Peyer's patch (tissue), 4 donors: Measurements from ENCODE around the gene PALMD. TPM values are rescaled to one million over a fixed set of nuclear protein-coding genes. Genes with fewer than 3 reads are reported as not detected.

Experiments used
- DNase-seq, 3 donors: peaks; one replicate each; pipeline ENCODE4 v3.0.0-alpha.2; 2017 to 2019
- H3K27ac ChIP-seq, 4 donors: fragments of 200-600 bp; sonication (generic); one replicate each; pipeline ENCODE4 v1.5.1; 2016 to 2019
- H3K27me3 ChIP-seq, 2 donors: fragments of 200-600 bp; sonication (generic); one replicate each; pipeline ENCODE4 v1.5.1; 2019
- H3K36me3 ChIP-seq, 3 donors: fragments of 200-600 bp; sonication (generic); one replicate each; pipeline ENCODE4 v1.5.1; 2016 to 2019
- H3K4me1 ChIP-seq, 4 donors: fragments of 200-600 bp; sonication (generic); one replicate each; pipeline ENCODE4 v1.5.1; 2016 to 2019
- H3K4me3 ChIP-seq, 4 donors: fragments of 200-600 bp; sonication (generic); 1 replicate in 3 of 4; 2 replicates in 1 of 4; pipeline ENCODE4 v1.5.1; 2016 to 2019; ENCODE audit warnings: mild to moderate bottlenecking in 1 of 4
- H3K9me3 ChIP-seq, 4 donors: fragments of 200-600 bp; sonication (generic); one replicate each; pipeline ENCODE4 v1.5.1; 2016 to 2019; ENCODE audit warnings: mild to moderate bottlenecking in 1 of 4
- CTCF ChIP-seq, 6 experiments: fragments of 450-650 bp in 4 of 6; fragments of 200-600 bp in 2 of 6; sonication (generic) in 1 of 6; IDR thresholded peaks; one replicate each; pipeline ENCODE4 v1.5.1; 2017 to 2019; ENCODE audit warnings: antibody characterized with exemption in 6 of 6, mild to moderate bottlenecking in 3 of 6, moderate library complexity in 1 of 6
- POLR2A ChIP-seq, 2 donors: fragments of 450-650 bp; IDR thresholded peaks; one replicate each; pipeline ENCODE4 v1.5.1; 2017; ENCODE audit warnings: antibody characterized with exemption in 2 of 2, mild to moderate bottlenecking in 2 of 2, moderate library complexity in 2 of 2
- total RNA-seq, 4 donors: library from RNA; depleted of rRNA; stranded (reverse); fragments of >200 nt; gene quantifications; one replicate each; pipeline ENCODE4 v1.1.0, GENCODE V29; 2016

Gene PALMD
- total RNA-seq, 4 donors from 2014 or later: 4.0 to 13.2 (median 5.9) TPM

- Histone ChIP-seq H3K27me3 (no peaks in the 10 kb centered on the region), H3K4me3 (no peak overlapping the region), H3K4me1 (no peaks in the 10 kb centered on the region), H3K27ac (no peak overlapping the region), H3K36me3 (no peaks in the 10 kb centered on the region), H3K9me3 (no peaks in the 10 kb centered on the region)
- no peak for TF ChIP-seq POLR2A (IDR thresholded peaks at IDR 0.05)
- no peak for DNase-seq
Observed at GRCh38 chr1:99601709-99602403, 44.1 kb upstream of the PALMD start.

- TF ChIP-seq POLR2A (IDR thresholded peaks at IDR 0.05) (no peak), CTCF (IDR thresholded peaks at IDR 0.05) (no peak)
- Histone ChIP-seq H3K27ac (no peak overlapping the region), H3K4me1 (no peaks in the 10 kb centered on the region), H3K36me3 (no peaks in the 10 kb centered on the region), H3K9me3 (no peaks in the 10 kb centered on the region), H3K27me3 (no peaks in the 10 kb centered on the region), H3K4me3 (no peak overlapping the region)
- no peak for DNase-seq
Observed at GRCh38 chr1:99602404-99602969, 43.4 kb upstream of the PALMD start.

- H3K27ac ChIP-seq: no peak overlapping the region
Observed at GRCh38 chr1:99603699-99604560, 42.0 kb upstream of the PALMD start.

GRCh38 chr1:99606306-99606705 is 39.6 kb upstream of the PALMD start:
- no peaks in the 10 kb centered on the region for H3K4me1 ChIP-seq
- no peak overlapping the region for H3K27ac ChIP-seq
- H3K36me3 ChIP-seq: no peaks in the 10 kb centered on the region
- H3K9me3 ChIP-seq: no peaks in the 10 kb centered on the region
- H3K4me3 ChIP-seq: no peak overlapping the region
- no peak for DNase-seq
- TF ChIP-seq CTCF (IDR thresholded peaks at IDR 0.05): no peak
- TF ChIP-seq POLR2A (IDR thresholded peaks at IDR 0.05): no peak
- no peaks in the 10 kb centered on the region for H3K27me3 ChIP-seq

More at GRCh38 chr1:99603699-99604560, 42.0 kb upstream of the PALMD start:
- no peaks in the 10 kb centered on the region for H3K36me3 ChIP-seq
- no peaks in the 10 kb centered on the region for H3K27me3 ChIP-seq
- no peaks in the 10 kb centered on the region for H3K9me3 ChIP-seq
- H3K4me3 ChIP-seq: no peak overlapping the region
- no peaks in the 10 kb centered on the region for H3K4me1 ChIP-seq
- TF ChIP-seq CTCF (IDR thresholded peaks at IDR 0.05): no peak
- no peak for TF ChIP-seq POLR2A (IDR thresholded peaks at IDR 0.05)
- DNase-seq: no peak

- Histone ChIP-seq H3K4me3 (no peak overlapping the region), H3K36me3 (no peaks in the 10 kb centered on the region), H3K27me3 (no peaks in the 10 kb centered on the region), H3K27ac (no peak overlapping the region), H3K4me1 (no peaks in the 10 kb centered on the region), H3K9me3 (no peaks in the 10 kb centered on the region)
- TF ChIP-seq POLR2A (IDR thresholded peaks at IDR 0.05): no peak
- TF ChIP-seq CTCF (IDR thresholded peaks at IDR 0.05): no peak
- no peak for DNase-seq
Observed at GRCh38 chr1:99607590-99607989, 38.3 kb upstream of the PALMD start.

GRCh38 chr1:99608058-99608457 is 37.9 kb upstream of the PALMD start:
- TF ChIP-seq CTCF (IDR thresholded peaks at IDR 0.05): no peak
- no peak for TF ChIP-seq POLR2A (IDR thresholded peaks at IDR 0.05)
- Histone ChIP-seq H3K27ac (no peak overlapping the region), H3K4me3 (no peak overlapping the region), H3K27me3 (no peaks in the 10 kb centered on the region), H3K4me1 (no peaks in the 10 kb centered on the region), H3K9me3 (no peaks in the 10 kb centered on the region), H3K36me3 (no peaks in the 10 kb centered on the region)
- DNase-seq: no peak
